AG04449 (cell line): ENCODE data around the gene MDH2.
"Not testable (repeated sequence)": the region's sequence is repeated elsewhere in the genome, so short reads cannot be mapped to it uniquely, and the experiment has no call there.

ENCODE experiments used
- CTCF ChIA-PET: fragments of 350-600 bp; formaldehyde crosslinking; extraction: SDS; loops from one replicate; lab custom pipeline; 2021; ENCODE audit warnings: antibody characterized with exemption; lab: Yijun Ruan, JAX
- POLR2A ChIA-PET: fragments of 400-600, 350-600 bp; formaldehyde crosslinking; extraction: SDS; loops from one replicate; lab custom pipeline; 2020; ENCODE audit warnings: antibody characterized with exemption, inconsistent platforms; lab: Yijun Ruan, JAX
- DNase-seq: peaks from one replicate; pipeline ENCODE4 v3.0.0-alpha.2; 2010; ENCODE audit warnings: low read depth, low spot score
- H3K4me3 ChIP-seq: 2 replicates; pipeline ENCODE4 v1.5.1; 2011; ENCODE audit warnings: low read depth, mild to moderate bottlenecking, control low read depth, low read length
- CTCF ChIP-seq: IDR thresholded peaks from one replicate; pipeline ENCODE4 v1.5.1; 2011; ENCODE audit warnings: mild to moderate bottlenecking, moderate library complexity, low read length, control low read depth, inconsistent platforms; ENCODE audit not compliant: insufficient read depth; ENCODE audit errors: missing control alignments

The MDH2 gene

GRCh38 chr7:76057813-76058145 lies 9.9 kb downstream of the MDH2 start:
- DNase-seq: no peak
- no peak for TF ChIP-seq CTCF
- CTCF ChIA-PET: interaction anchor here (2.7 kb wide), 1 partner anchor 11 kb away, joined by 13 read pairs; no protein-coding TSS in a partner anchor
- no peak overlapping the region for H3K4me3 ChIP-seq
- POLR2A ChIA-PET: no interaction called here

- CTCF ChIA-PET, H3K4me3 ChIP-seq, POLR2A ChIA-PET, DNase-seq: not testable (repeated sequence)
These were observed 10.8 kb downstream of the MDH2 start for GRCh38 chr7:76058745-76059144.

GRCh38 chr7:76060842-76061241 lies 12.9 kb downstream of the MDH2 start:
- H3K4me3 ChIP-seq: no peak overlapping the region
- ChIA-PET POLR2A (no interaction called here), CTCF (interaction anchor here (0.7 kb wide), 1 partner anchor 117 kb away, joined by 3 read pairs; no protein-coding TSS in a partner anchor)
- no peak for TF ChIP-seq CTCF
- no peak for DNase-seq

GRCh38 chr7:76062254-76062653 lies 14.3 kb downstream of the MDH2 start:
- no peak for TF ChIP-seq CTCF
- no peak for DNase-seq
- CTCF ChIA-PET: no interaction called here
- POLR2A ChIA-PET: no interaction called here
- no peak overlapping the region for H3K4me3 ChIP-seq

GRCh38 chr7:76063114-76063513 lies 15.2 kb downstream of the MDH2 start:
- CTCF ChIA-PET: no interaction called here
- TF ChIP-seq CTCF: no peak
- POLR2A ChIA-PET: no interaction called here
- H3K4me3 ChIP-seq: no peak overlapping the region
- no peak for DNase-seq

- POLR2A ChIA-PET: no interaction called here
- no peak for TF ChIP-seq CTCF
- DNase-seq: no peak
- H3K4me3 ChIP-seq: no peak overlapping the region
- CTCF ChIA-PET: interaction anchor here (1.1 kb wide), 1 partner anchor 8 kb away, joined by 4 read pairs; no protein-coding TSS in a partner anchor
These were observed 15.6 kb downstream of the MDH2 start for GRCh38 chr7:76063525-76063924.

GRCh38 chr7:76064208-76064970 lies 16.5 kb downstream of the MDH2 start:
- POLR2A ChIA-PET: no interaction called here
- no peak for DNase-seq
- no peak for TF ChIP-seq CTCF
- no peak overlapping the region for H3K4me3 ChIP-seq
- CTCF ChIA-PET: interaction anchor here (1.1 to 2.0 kb wide), 2 partner anchors 9 to 11 kb away, joined by 4 to 6 read pairs; no protein-coding TSS in a partner anchor
